Naive thymus-derived CD8-positive, alpha-beta T cell (primary cell): ENCODE data around the gene NDUFS4. TPM values are rescaled to one million over a fixed set of nuclear protein-coding genes. Genes with fewer than 3 reads are reported as not detected.
"Not testable (repeated sequence)": the region's sequence is repeated elsewhere in the genome, so short reads cannot be mapped to it uniquely, and the experiment has no call there.

Experiments
- ATAC-seq, 2 donors: fragments of 150-1000 bp; cut with Tn5 transposase in 1 of 2; sonication (Bioruptor Pico), chemical (Tn5 transposase) in 1 of 2; 1 replicate in 1 of 2; 2 replicates in 1 of 2; pipeline ENCODE4 v1.10.0; 2021; ENCODE audit warnings: mild to moderate bottlenecking in 2 of 2, moderate library complexity in 2 of 2
- POLR2A ChIA-PET: fragments of 350-600 bp; sonication (Branson Sonifier 250); formaldehyde crosslinking; loops from one replicate; lab custom pipeline; 2021; ENCODE audit warnings: antibody characterized with exemption; lab: Charles Lee
- DNase-seq, 10 donors: peaks; one replicate each; pipeline versions ENCODE4 v3.0.0 to v3.0.0-alpha.2; 2020 to 2022
- H3K27ac Mint-ChIP-seq, 10 donors: one replicate each; pipeline ENCODE4 v1.8.0; 2020 to 2022; ENCODE audit warnings: mild to moderate bottlenecking in 10 of 10, mixed read lengths in 10 of 10, moderate library complexity in 4 of 10, inconsistent platforms in 1 of 10
- H3K27me3 Mint-ChIP-seq, 5 donors: one replicate each; pipeline ENCODE4 v1.8.0; 2021 to 2022; ENCODE audit warnings: mixed read lengths in 5 of 5
- H3K36me3 Mint-ChIP-seq, 3 donors: one replicate each; pipeline ENCODE4 v1.8.0; 2020 to 2022; ENCODE audit warnings: mixed read lengths in 3 of 3, mild to moderate bottlenecking in 2 of 3, inconsistent platforms in 1 of 3
- H3K4me1 Mint-ChIP-seq, 4 donors: one replicate each; pipeline ENCODE4 v1.8.0; 2021 to 2022; ENCODE audit warnings: mixed read lengths in 4 of 4
- H3K4me3 Mint-ChIP-seq, 10 donors: one replicate each; pipeline ENCODE4 v1.8.0; 2020 to 2022; ENCODE audit warnings: mild to moderate bottlenecking in 10 of 10, mixed read lengths in 10 of 10, moderate library complexity in 6 of 10, inconsistent platforms in 1 of 10
- H3K9me3 Mint-ChIP-seq, 9 donors: one replicate each; pipeline ENCODE4 v1.8.0; 2020 to 2022; ENCODE audit warnings: mixed read lengths in 9 of 9, mild to moderate bottlenecking in 3 of 9, inconsistent platforms in 1 of 9, moderate library complexity in 1 of 9
- polyA plus RNA-seq, 3 donors: library from polyadenylated mRNA; unstranded; fragments of 300-500 nt; fragmentation: Illumina TruSeq; gene quantifications; one replicate each; pipeline ENCODE4 v1.2.3, GENCODE V29; 2021
- total RNA-seq, 8 experiments: library from RNA in 2 of 8; stranded (reverse) in 2 of 8; gene quantifications; one replicate each; pipeline ENCODE4 v1.2.3 and lab custom pipeline; 2021 to 2026

NDUFS4 gene
- total and polyA plus RNA-seq, 5 experiments from 2014 or later: 30.6 to 106 (median 99.4) TPM

DNA sequence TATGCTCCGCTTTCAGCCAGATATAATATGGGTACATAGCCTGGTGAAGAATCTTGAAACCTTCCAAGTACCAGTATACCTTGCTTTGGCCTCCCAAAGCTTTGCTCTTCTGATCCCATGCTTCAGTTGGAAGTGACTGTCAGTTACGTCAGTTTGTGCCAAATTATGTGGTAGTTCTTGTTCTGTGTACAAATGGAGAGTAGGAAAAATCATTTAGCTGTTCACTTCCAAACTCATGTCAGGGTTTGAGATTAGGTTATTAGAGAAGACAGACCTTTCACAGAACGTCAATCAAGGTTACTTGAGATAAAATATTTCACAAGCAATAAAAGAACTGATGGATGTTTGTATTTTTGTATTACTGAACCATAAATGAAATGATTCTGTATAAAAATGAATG, 117.2 kb downstream of the NDUFS4 start:
- Mint-ChIP-seq H3K4me3 (no peak overlapping the region), H3K36me3 (peaks cover 54 to 90% (median 74%) of the 10 kb centered on the region in 3 donors), H3K4me1 (peaks cover 0 to 2% (median 0%) of the 10 kb centered on the region in 4 donors), H3K27me3 (no peaks in the 10 kb centered on the region), H3K27ac (peak overlapping the region in 1 of 10 donors; percentile 5), H3K9me3 (peaks cover 0 to 51% (median 20%) of the 10 kb centered on the region in 9 donors)
- ATAC-seq (no peak), DNase-seq (no peak)
- POLR2A ChIA-PET: no interaction called here

DNA sequence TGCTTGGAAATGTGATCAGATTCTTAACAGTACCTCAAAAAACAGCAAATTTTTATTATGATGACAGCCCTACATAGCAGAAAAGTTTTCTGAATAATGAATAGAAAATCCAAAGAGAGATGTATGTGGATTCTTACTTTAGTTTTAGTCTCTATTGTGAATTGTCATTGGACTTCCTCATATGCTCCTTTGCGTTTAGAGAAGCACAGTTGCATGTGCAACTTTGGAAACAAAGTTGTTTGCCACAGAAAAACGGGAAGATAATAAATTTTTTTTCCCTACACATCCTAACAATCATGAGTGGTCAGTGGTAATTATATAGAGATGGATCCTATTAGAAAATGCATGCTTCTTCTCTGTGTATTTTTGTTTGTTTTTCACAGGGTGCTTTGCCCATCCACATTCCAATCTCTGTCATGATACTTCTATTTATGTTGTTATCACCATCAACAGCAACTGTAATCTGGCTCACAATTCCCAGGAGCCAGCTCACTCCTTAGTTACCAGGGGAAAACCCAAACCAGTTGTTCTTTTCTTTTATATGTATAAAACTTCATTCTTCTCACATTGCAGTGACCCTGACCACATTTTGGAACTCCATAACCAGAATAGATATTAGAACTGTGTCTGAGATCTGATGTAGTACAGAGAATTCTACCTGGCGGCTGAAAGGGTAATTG, 118.7 kb downstream of the NDUFS4 start:
- no peaks in the 10 kb centered on the region for H3K27me3 Mint-ChIP-seq
- H3K9me3 Mint-ChIP-seq: peaks cover 0 to 65% (median 21%) of the 10 kb centered on the region in 9 donors
- H3K4me3 Mint-ChIP-seq: no peak overlapping the region
- peak overlapping the region in 1 of 10 donors; percentile 26 for H3K27ac Mint-ChIP-seq
- POLR2A ChIA-PET: no interaction called here
- no peak for ATAC-seq
- H3K36me3 Mint-ChIP-seq: peaks cover 64 to 88% (median 79%) of the 10 kb centered on the region in 3 donors
- peaks cover 0 to 2% (median 0%) of the 10 kb centered on the region in 4 donors for H3K4me1 Mint-ChIP-seq
- no peak for DNase-seq

DNA sequence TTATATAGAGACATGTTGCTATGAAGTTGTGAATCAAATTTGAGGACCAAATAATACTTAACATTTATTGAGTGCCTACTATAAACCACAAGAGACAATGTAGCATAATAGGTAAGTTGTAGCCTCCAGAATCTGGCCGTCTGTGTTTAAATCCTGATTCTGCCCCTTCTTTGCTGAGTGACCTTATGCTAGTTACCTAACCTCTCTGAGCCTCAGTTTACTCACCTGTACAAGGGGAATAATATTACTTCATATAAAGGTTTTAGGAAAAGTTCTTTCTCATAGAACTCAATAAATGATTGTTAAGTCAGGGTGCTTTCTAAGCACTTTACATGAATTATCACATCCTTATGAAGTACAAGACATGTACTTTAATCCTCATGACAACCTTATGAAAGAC, 120.6 kb downstream of the NDUFS4 start:
- ATAC-seq (no peak), DNase-seq (no peak)
- H3K9me3 Mint-ChIP-seq: peaks cover 0 to 69% (median 21%) of the 10 kb centered on the region in 9 donors
- H3K27me3 Mint-ChIP-seq: no peaks in the 10 kb centered on the region
- peaks cover 63 to 86% (median 81%) of the 10 kb centered on the region in 3 donors for H3K36me3 Mint-ChIP-seq
- H3K4me1 Mint-ChIP-seq: no peaks in the 10 kb centered on the region
- no peak overlapping the region for H3K4me3 Mint-ChIP-seq
- no peak overlapping the region for H3K27ac Mint-ChIP-seq
- POLR2A ChIA-PET: no interaction called here

DNA sequence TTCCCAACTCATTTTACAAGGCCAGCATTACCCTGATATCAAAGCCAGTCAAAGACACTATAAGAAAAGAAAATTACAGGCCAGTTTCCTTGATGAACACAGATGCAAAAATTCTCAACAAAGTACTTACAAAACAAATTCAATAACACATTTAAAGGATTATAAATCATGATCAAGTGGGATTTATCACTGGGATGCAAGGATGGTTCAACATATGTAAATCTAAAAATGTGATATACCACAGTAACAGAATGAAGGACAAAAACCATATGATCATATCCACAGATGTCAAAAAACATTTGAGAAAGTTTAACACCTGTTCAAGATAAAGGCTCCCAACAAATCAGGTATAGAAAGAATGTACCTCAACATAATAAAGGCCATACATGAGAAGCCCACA, 130.6 kb downstream of the NDUFS4 start:
- POLR2A ChIA-PET: no interaction called here
- no peaks in the 10 kb centered on the region for H3K4me1 Mint-ChIP-seq

DNA sequence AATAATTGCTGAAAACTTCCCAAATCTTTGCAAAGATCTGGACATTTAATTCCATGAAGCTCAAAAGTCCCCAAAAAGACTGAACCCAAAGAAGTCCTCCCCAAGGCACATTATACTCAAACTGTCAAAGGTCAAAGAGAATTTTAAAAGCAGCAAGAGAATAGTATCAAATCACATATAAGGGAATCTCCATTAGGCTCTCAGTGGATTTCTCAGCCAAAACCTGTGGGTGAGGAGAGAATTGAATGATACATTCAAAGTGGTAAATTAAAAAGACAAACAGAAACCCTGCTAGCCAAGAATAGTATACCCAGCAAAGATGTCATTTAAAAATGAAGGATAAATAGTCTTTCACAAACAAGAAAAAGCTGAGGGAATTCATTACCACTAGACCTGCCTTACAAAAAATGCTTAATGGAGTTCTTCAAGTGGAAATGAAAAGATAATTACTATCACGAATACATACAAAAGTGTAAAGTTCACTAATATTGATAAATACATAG, 134.1 kb downstream of the NDUFS4 start:
- no peak overlapping the region for H3K4me3 Mint-ChIP-seq
- peaks cover 0 to 52% (median 10%) of the 10 kb centered on the region in 3 donors for H3K36me3 Mint-ChIP-seq
- no peaks in the 10 kb centered on the region for H3K4me1 Mint-ChIP-seq
- H3K27ac Mint-ChIP-seq: no peak overlapping the region
- ATAC-seq (no peak), DNase-seq (no peak)
- POLR2A ChIA-PET: no interaction called here
- H3K9me3 Mint-ChIP-seq: peaks cover 24 to 83% (median 62%) of the 10 kb centered on the region in 9 donors
- H3K27me3 Mint-ChIP-seq: no peaks in the 10 kb centered on the region

More for the DNA sequence above, 130.6 kb downstream of the NDUFS4 start:
- no peak overlapping the region for H3K4me3 Mint-ChIP-seq
- no peak for DNase-seq
- peaks cover 7 to 33% (median 25%) of the 10 kb centered on the region in 3 donors for H3K36me3 Mint-ChIP-seq
- H3K9me3 Mint-ChIP-seq: peaks cover 20 to 80% (median 44%) of the 10 kb centered on the region in 9 donors
- H3K27ac Mint-ChIP-seq: no peak overlapping the region
- H3K27me3 Mint-ChIP-seq: no peaks in the 10 kb centered on the region
- ATAC-seq: no peak

DNA sequence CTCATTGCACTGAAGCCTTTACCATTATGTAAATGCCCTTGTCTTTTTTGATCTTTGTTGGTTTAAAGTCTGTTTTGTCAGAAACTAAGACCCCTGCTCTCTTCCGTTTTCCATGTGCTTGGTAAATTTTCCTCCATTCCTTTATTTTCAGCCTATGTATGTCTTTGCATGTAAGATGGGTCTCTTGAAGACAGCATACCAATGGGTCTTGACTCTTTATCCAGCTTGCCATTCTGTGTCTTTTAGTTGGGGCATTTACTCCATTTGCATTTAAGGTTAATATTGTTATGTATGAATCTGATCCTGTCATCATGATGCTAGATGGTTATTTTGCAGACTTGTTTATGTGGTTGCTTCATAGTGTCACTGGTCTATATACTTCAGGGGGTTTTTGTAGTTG, 150.0 kb downstream of the NDUFS4 start:
- Mint-ChIP-seq H3K9me3 (peaks cover 20 to 86% (median 56%) of the 10 kb centered on the region in 9 donors), H3K36me3 (peaks cover 0 to 37% (median 14%) of the 10 kb centered on the region in 3 donors), H3K27me3 (peaks cover 3 to 12% (median 10%) of the 10 kb centered on the region in 5 donors)
- POLR2A ChIA-PET, DNase-seq, H3K27ac Mint-ChIP-seq, H3K4me3 Mint-ChIP-seq, ATAC-seq, H3K4me1 Mint-ChIP-seq: not testable (repeated sequence)

DNA sequence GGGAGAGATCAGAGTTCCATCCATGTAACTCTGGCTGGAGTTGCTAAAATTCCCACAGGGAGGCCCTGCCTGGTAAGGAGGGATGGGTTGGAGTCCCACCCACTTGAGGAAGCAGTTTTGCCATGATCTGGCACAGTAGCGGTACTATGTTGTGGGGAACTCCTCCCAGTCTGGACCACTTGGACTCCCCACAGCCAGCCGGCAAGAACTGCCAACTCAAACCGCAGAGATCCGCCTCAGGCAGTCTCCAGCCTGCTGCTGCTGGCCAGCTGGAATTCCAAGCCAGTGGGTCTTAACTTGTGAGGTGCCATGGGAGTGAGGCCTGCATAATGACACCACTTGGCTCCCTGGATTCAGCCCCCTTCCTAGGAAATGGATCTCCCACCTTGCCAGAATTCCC, 151.9 kb downstream of the NDUFS4 start:
- ATAC-seq (no peak), DNase-seq (no peak)
- Mint-ChIP-seq H3K27ac (no peak overlapping the region), H3K4me3 (no peak overlapping the region), H3K4me1 (no peaks in the 10 kb centered on the region), H3K9me3 (peaks cover 20 to 82% (median 61%) of the 10 kb centered on the region in 9 donors), H3K27me3 (peaks cover 0 to 15% (median 11%) of the 10 kb centered on the region in 5 donors), H3K36me3 (peaks cover 0 to 32% (median 10%) of the 10 kb centered on the region in 3 donors)
- POLR2A ChIA-PET: no interaction called here

DNA sequence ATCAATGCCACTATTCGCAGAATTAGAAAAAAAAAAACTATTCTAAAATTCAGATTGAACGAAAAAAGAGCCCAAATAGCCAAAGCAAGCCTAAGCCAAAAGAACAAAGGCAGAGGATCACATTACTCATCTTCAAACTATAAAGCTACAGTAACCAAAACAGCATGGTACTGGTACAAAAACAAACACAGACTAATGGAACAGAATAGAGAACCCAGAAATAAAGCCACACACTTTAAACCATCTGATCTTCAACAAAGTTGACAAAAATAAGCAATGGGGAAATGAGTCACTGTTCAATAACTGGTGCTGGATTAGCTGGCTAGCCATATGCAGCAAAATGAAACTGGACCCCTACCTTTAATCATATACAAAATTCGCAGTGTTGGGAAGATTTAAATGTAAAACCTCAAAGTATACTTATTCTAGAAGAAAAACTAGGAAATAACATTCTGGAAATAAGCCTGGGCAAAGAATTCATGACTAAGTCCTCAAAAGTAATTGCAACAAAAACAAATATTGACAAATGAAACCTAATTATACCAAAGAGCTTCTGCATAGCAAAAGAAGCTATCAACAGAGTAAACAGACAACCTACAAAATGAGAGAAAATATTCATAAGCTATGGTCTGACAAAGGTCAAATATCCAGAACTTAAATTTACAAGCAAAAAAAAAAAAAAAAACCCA, 153.7 kb downstream of the NDUFS4 start:
- Mint-ChIP-seq H3K4me1 (no peaks in the 10 kb centered on the region), H3K9me3 (peaks cover 18 to 82% (median 63%) of the 10 kb centered on the region in 9 donors), H3K27ac (no peak overlapping the region), H3K27me3 (peaks cover 2 to 17% (median 11%) of the 10 kb centered on the region in 5 donors), H3K36me3 (peaks cover 0 to 43% (median 8%) of the 10 kb centered on the region in 3 donors), H3K4me3 (no peak overlapping the region)
- POLR2A ChIA-PET: no interaction called here
- ATAC-seq (no peak), DNase-seq (no peak)

DNA sequence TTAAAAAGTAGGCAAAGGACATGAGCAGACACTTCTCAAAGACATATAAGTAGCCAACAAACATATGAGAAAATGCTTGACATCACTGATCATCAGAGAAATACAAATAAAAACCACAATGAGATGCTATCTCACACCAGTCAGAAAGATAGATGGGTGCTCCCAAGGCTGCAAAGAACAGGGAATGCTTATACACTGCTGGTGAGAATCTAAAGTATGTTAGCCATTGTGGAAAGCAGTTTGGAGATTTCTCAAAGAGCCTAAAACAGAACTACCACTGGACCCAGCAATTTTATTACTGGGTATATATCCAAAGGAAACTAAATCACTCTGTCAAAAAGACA, 154.2 kb downstream of the NDUFS4 start:
- DNase-seq (no peak), ATAC-seq (no peak)
- Mint-ChIP-seq H3K4me3 (no peak overlapping the region), H3K9me3 (peaks cover 14 to 82% (median 63%) of the 10 kb centered on the region in 9 donors), H3K36me3 (peaks cover 0 to 39% (median 8%) of the 10 kb centered on the region in 3 donors), H3K4me1 (no peaks in the 10 kb centered on the region), H3K27ac (no peak overlapping the region), H3K27me3 (peaks cover 2 to 17% (median 10%) of the 10 kb centered on the region in 5 donors)
- POLR2A ChIA-PET: no interaction called here

DNA sequence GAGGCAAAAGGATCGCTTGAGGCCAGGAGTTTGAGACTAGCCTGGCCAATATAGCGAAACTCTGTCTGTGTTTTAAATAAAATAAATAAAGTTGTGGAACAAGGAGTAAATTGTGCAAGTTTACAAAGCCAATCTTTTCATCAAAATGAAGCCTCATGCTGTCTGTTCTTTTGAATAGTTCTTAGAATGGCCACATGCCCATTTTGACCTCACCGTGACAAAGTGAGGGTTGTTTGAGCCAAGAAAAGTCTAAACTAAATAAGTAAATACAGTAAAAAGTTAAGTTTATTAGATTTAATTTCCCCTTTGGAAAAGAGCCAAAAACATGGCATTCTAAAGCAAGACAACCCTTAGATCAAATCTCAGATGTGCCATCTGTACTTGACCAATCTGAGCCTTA, 165.7 kb downstream of the NDUFS4 start:
- peaks cover 0 to 19% (median 0%) of the 10 kb centered on the region in 3 donors for H3K36me3 Mint-ChIP-seq
- DNase-seq: no peak
- H3K27ac Mint-ChIP-seq: no peak overlapping the region
- peaks cover 0 to 8% (median 0%) of the 10 kb centered on the region in 4 donors for H3K4me1 Mint-ChIP-seq
- no peak overlapping the region for H3K4me3 Mint-ChIP-seq
- no peak for ATAC-seq
- peaks cover 11 to 51% (median 27%) of the 10 kb centered on the region in 9 donors for H3K9me3 Mint-ChIP-seq
- peaks cover 0 to 3% (median 0%) of the 10 kb centered on the region in 5 donors for H3K27me3 Mint-ChIP-seq
- POLR2A ChIA-PET: no interaction called here

DNA sequence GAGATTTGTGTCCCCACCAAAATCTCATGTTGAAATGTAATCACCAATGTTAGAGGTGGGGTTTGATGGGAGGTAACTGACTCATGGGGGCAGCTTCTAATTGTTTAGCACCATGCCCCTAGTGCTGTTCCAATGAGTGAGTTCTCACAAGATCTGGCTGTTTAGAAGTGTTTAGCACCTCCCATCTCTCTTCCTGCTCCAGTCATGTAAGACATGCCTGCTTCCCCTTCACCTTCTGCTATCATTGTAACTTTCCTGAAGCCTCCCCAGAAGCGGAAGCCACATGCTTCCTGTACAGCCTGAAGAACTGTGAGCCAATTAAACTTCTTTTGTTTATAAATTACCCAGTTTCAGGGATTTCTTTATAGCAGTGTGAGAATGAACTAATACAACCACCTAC, 170.5 kb downstream of the NDUFS4 start:
- H3K27ac Mint-ChIP-seq: no peak overlapping the region
- peaks cover 0 to 4% (median 0%) of the 10 kb centered on the region in 5 donors for H3K27me3 Mint-ChIP-seq
- POLR2A ChIA-PET: no interaction called here
- peaks cover 0 to 12% (median 0%) of the 10 kb centered on the region in 4 donors for H3K4me1 Mint-ChIP-seq
- H3K4me3 Mint-ChIP-seq: no peak overlapping the region
- no peak for ATAC-seq
- no peak for DNase-seq
- peaks cover 2 to 16% (median 7%) of the 10 kb centered on the region in 9 donors for H3K9me3 Mint-ChIP-seq
- no peaks in the 10 kb centered on the region for H3K36me3 Mint-ChIP-seq
